HPDE6-E6E7 (cell line): Measurements from ENCODE around the gene PLA2G5.
"Not testable (repeated sequence)": the region's sequence is repeated elsewhere in the genome, so short reads cannot be mapped to it uniquely, and the experiment has no call there.

ENCODE experiments used
- DNase-seq: peaks from one replicate; pipeline ENCODE4 v3.0.0; 2011; ENCODE audit warnings: missing footprints; ENCODE audit errors: extremely low spot score

PLA2G5 gene, protein sequence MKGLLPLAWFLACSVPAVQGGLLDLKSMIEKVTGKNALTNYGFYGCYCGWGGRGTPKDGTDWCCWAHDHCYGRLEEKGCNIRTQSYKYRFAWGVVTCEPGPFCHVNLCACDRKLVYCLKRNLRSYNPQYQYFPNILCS

DNA sequence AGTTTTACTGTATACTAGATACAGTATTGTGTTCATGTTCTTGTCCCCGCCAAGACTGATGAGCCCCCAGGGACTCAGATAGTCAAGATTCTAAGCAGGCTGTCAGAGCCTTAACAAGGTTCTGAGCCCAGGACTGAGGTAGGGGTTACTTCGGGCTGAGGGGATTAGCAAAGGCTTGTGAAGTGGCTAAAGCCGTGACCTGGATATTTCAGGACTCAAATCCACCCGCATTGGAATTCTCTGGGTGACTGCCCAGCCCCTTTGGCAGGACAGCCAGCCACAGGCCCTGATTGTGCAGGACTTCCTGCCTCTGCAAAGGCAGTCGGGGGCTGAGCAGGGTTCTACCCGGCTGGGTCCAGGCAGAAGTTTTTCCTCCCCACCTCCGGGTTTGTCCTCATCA lies at the start of gene PLA2G5:
TSS of gene PLA2G5 (plus strand) at position 321 of the 400 bp plus-strand sequence. CDS start 14,637 bp downstream, outside the sequence.
- no peak for DNase-seq

DNA sequence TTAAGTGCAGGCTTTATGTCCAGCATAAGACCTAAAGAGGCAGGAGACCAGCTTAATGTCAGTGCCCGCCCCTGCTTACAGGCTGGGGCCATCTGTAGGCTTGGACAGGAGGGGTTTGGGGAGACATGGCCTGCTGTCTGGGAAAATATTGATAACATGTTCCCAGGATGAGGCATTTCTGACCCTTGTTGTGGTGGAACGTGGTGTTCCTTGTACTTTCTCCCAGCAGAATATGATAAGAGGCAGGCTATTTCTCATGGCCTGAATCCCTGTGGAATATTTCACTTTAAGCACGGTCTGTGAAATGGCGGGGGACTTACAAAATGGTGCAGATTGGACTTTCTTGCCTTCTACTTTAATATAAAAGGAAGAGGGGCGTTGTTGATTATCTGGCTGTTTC lies 41.9 kb upstream of the PLA2G5 start:
- no peak for DNase-seq

DNA sequence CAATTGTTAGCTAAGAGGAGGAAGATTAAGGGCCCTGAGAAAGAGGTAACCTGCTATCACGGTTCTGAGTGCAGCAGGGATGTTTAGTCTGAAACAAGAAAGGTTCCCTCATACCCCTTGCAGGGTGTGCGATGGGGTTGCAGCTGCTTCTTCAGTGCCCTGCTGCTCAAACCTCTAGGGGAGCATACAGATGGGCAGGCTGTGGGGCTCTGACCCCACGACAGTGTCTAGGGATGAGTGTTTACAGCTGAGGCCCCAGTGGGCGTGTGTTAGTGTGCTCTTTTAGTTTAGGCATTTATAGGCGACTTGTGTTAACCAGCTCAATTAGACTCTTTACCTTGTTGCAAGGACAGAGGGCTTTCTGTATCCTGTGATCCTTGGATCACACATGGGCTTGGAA lies 41.3 kb upstream of the PLA2G5 start:
- DNase-seq: no peak

DNA sequence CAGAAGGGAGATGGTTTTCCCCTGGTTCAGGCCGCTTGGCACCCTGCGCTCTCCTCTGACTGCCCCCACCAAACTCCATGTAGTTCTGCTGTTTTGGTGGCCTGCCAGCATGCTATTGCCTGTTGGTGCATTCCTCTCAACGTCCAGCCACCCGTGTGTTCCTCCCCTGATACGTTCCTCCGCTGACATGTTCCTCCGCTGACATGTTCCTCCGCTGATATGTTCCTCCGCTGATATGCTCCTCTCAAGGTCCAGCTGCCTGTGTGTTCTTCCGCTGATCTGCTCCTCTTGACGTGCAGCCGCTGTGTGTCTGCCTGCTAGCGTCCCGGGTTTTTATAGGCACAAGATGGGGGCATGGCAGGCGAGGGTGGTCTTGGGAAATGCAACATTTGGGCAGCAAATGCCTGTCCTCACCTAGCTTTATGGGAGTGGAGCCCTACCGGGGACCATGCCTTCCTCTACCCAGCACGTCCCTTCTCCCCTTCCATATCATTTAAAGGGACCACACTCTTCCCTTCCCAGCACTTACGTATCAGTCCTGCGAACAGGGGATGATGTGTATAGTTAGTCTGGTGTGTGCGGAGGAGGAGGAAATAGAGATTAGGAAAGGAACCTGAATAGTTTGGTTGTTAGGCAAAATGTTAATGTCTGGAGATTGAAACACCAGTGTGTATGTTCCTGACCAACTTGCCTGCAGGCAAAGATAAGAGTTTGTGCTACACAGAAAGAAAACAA lies 40.6 kb upstream of the PLA2G5 start:
- no peak for DNase-seq

DNA sequence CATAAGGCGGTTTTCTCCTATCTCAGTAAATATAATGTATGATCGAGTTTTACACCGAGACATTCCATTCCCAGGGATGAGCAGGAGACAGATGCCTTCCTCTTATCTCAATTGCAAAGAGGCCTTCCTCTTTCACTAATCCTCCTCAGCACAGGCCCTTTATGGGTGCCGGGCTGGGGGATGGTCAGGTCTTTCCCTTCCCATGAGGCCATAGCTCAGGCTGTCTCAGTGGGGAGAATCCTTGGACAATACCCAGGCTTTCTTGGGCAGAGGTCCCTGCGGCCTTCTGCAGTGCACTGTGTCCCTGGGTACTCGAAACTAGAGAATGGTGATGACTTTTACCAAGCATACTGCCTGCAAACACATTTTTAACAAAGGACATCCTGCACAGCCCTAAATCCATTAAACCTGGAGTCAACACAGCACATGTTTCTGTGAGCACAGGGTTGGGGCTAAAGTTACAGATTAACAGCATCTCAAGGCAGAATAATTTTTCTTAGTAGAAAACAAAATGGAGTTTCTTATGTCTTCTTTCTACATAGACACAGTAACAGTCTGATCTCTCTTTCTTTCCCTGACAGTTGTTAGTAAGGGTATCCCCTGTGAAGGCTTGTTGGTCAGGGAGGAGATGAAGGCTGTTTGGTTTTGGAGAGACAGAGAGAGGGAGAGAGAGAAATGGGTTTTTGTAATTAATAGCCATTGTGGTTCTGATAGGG lies 39.4 kb upstream of the PLA2G5 start:
- not testable (repeated sequence) for DNase-seq

DNA sequence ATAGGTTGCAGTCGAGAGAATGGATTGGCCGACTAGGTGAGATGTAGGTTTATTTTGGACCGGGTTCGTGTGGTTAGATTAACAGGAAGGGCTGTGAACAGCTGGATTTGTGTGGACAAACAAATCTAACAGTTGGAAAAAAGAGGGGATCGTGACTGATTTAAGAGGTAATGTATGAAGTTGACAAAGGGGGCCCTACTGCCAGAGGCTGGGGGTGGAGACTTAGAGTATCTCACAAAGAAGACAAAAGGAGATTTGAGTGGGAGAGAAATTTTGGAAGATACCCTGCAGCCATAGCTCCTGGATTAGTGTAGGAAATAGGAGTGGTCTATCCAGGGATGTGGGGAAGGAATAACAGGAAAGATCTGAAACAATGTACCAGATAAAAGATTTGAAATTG lies 38.8 kb upstream of the PLA2G5 start:
- no peak for DNase-seq

DNA sequence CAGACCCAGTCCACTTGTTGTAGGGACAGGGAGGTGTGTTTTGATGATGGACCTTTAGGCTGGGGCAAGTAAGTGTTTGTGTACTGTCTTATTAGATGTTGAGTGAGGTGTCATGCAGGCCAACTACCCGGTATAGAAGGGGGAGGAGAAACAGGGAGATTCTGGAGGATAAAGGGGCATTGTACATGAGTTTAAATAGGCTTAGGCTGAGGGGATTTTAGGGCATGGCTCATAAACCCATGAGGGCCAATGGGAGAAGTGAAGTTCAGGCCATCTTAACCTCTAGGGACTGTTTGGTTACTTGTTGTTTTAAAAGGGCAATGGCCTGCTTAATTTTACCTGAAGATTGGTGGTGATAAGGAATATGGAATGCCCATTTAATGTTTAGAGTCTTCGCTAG lies 38.2 kb upstream of the PLA2G5 start:
- no peak for DNase-seq

DNA sequence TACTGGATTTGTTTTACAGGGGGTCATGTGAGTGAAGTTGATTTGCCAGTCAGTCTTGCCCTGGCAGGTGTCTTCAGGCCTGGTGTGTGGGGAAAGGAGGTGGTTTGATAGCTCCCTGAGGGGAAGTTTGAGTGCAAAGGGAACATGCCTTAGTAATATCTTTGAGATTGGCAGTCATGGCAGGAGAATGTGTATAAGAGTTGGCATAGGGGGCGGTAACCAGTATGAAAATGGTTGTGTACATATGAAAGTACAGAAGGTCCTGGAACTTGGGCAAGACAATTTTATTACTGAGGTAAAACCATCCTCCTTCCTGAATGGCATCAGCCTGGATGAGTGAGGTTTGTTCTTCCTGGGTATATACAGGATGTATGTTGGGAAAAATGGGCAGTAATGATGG lies 37.6 kb upstream of the PLA2G5 start:
- no peak for DNase-seq

DNA sequence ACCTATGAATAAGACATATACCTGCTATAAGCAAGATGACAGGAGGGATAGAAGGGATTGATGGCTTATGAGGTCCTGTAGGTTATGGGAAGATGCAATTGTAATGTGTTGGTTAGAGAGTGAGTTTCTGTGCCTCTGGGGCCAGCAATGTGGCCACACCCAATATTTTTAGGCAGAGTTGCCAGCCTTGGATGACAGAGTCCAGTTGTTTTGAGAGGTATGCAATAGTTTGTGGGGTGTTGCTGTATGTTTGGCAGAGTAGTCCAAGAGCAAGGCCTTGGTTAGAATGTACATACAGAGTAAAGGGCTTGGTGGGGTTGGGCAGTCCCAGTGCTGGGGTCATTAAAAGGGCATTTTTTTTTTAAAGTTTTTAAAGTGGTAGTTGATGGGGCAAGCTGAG lies 36.6 kb upstream of the PLA2G5 start:
- no peak for DNase-seq

DNA sequence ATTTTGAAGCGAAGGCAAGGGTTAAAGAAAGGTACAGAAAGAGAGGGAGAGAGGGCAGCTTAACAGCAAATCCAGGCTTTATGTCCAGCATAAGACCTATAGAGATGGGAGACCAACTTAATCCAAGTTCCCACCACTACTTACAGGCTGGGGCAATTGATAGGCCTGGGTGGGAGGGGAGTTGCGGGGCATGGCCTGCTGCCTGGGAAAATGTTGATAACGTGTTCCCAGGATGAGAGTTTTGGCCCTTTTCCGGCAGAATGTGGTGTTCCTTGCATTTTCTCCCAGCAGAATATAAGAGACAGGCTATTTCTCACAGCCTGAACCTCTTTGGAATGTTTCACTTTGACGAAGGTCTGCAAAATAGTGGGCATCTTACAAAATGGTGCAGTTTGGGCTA lies 34.9 kb upstream of the PLA2G5 start:
- no peak for DNase-seq

DNA sequence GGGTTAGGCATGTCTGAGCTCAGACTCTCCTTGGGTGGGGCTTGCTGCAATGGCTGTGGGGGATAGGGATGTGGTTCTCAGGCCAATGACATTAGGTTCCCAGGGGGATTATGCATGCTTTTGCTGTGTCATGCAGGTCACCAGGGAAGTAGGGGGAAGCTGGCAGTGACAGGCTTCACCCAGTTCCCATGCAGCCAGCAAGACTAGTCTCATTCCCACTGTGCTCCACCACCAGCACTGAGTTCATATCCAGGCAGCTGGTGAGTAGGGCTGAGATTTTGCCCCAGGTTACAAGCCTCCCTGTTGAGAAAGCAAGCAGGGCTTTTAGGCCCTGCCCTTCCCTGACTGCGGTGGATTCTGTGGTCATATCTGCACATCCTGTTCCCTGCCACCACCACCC lies 32.1 kb upstream of the PLA2G5 start:
- DNase-seq: no peak

DNA sequence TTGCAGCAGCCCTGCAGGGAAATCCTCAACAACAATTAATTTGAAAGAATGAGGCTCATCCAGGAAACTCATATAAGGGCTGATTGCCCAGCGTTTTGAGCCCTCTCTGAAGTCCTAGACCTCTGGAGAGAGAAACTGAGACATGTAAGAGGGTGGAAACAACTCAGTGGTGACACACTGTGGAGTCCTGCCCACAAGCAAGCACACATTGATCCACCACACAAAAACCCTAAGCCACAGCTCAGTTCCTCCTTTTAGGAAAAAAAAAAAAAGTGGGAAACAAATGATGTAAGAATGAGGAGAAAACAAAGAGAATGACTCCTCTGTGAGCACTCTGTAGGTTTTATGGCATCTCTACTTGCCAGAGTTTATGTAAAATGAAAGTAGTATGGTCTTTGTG lies 22.9 kb upstream of the PLA2G5 start:
- DNase-seq: no peak

DNA sequence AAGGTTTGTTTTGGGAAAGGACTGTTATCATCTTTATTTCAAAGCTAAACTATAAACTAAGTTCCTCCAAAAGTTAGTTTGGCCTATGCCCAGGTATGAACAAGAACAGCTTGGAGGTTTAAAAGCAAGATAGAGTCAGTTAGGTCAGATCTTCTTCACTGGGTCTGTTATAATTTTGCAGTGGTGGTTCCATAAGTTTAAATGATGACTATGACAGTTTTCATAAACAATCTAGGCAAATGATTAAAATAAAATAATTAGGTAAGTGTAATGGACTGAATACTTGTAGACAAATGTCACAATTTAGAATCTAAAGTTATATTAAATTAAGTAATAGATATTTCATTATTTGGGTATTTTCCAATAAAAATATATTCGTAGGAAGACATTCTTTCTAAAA lies 21.4 kb upstream of the PLA2G5 start:
- DNase-seq: no peak

DNA sequence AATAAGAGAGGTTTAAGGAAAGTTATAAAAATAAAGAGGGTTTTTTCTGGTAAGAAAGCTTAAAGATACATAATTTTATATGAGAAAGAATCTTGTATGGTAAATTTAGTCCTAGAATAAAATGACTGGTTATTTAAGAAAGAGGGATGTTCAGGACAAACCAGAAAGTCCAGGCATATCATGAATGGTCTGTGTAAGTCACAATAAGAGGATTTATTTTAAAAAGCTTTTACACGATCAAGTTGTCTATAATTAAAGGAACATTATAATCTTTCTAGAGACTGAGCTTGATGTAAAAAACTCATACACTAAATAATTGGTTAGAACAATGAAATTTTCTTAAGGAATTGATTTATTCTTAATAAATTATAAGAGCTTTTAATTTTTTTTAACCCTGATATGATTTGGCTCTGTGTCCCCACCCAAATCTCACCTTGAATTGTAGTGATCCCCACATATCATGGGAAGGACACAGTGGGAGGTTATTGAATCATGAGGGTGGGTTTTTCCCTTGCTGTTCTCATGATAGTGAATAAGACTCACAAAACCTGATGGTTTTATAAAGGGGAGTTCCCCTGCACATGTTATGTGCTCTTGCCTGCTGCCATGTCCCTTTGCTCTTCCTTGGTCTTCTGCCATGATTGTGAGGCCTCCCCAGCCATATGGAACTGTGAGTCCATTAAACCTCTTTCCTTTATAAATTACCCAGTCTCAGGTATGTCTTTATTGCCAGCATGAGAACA lies 20.8 kb upstream of the PLA2G5 start:
- DNase-seq: not testable (repeated sequence)

DNA sequence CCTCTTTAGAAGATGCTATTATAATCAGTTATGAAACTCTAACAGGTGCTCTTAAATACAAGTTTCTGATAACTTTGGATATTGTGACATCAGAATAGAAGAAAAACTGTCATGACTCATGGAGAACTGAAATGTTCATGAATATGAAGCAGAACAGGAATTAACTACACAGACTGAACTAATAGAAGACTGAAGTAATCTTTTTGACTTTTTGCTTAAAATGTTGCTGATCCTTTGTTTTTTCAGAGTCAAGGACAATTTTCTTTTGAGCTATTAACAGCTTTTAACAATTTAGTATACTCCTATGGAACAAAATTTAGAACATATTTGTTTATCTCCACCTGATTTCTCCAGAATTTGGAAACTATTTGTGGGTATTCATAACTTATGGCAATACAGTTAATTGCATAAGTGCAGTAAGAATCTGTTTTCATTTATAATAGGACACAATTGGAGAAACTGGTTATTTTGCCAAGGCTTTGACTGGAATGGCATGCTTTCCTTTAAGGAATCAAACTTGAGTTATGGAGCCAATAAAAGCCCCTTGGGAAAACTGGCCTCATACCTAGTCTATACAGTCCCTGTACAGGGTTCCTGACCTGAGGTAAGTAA lies 18.7 kb upstream of the PLA2G5 start:
- DNase-seq: no peak

DNA sequence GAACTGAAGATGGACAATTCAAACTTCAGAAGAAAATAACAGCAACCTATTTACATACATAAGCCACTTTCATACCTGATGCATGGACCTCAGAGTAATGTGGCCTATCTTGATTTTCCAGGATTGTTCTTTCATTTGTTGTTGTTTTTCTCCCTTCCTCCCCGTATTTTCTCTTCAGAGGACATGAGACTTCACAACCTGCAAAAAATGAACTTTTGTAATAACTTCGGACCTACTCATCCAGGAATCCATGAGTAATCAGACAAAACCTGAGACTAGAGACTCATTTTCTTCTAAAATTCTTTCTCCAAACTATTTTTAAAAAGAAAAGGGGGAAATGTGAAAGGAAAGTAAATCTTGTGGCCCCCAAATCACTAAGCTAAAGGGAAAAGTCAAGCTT lies 17.6 kb upstream of the PLA2G5 start:
- no peak for DNase-seq

DNA sequence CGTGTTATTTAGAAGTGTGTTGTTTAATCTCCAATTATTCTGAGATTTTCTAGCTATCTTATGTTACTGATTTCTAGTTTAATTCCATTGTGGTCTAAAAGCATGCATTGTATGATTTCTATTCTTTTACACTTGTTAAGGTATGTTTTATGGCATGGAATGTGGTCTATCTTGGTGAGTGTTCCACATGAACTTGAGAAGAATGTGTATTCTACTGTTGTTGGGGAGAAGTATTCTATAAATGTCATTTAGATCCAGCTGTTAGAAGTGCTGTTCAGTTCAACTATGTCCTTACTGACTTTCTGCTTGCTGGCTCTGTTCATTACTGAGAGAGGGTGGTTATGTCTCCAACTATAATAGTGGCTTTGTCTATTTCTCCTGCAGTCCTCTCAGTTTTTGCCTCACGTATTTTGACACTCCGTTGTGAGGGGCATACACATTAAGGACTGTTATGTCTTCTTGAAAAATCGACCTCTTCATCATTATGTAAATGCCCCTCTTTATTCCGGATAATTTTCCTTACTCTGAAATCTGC lies 12.0 kb upstream of the PLA2G5 start:
- no peak for DNase-seq

DNA sequence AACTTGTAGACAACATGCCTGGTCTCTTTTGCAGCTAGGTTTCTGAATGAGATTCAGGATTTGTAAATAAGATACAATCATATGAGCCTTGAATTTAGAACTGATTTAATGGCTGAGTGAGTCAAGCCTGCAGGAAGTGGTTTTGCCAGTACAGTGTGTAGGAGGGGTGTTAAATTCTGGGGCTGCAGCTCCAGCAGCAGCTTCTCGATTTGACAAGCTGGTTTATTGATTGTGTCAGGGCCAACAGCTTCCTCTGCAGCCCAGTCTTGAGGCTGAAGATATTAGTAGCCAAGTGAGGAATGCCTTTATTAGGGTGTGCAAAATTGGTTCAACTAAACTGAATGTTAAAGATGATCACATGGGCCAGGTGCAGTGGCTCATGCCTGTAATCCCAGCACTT lies 11.5 kb upstream of the PLA2G5 start:
- DNase-seq: no peak

DNA sequence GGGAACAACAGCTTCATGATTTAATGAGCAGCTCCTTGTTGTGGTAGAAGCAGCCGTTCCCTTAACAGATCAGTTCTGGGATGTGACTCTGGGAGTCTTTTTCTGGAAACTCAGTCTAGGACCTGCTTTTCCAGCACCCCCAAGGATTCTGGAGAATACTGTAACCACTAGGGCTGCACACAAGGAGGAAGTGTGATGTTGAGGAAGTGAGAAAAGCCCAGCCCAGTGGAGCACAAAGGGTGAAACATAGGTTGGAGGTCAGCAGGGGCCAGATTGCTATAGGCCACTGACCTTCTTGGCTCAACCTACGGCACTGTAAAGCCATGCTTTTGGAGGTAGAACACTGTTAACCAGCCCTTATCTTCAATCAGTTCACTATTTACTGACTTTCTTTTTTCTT lies 10.1 kb upstream of the PLA2G5 start:
- no peak for DNase-seq

DNA sequence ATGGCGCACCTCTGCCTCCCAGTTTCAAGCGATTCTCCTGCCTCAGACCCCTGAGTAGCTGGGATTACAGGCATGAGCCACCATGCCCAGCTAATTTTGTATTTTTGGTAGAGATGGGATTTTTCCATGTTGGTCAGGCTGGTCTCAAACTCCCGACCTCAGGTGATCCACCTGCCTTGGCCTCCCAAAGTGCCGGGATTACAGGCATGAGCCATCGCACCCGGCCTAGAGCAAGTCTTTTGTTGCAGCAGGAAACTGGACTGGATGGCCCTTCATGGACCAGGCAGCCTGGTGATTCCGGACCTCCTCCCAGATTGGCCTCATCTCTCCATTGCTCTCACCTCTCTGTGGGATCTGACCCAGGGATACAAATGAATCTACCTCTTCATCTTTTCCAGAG lies 9.2 kb upstream of the PLA2G5 start:
- DNase-seq: not testable (repeated sequence)

DNA sequence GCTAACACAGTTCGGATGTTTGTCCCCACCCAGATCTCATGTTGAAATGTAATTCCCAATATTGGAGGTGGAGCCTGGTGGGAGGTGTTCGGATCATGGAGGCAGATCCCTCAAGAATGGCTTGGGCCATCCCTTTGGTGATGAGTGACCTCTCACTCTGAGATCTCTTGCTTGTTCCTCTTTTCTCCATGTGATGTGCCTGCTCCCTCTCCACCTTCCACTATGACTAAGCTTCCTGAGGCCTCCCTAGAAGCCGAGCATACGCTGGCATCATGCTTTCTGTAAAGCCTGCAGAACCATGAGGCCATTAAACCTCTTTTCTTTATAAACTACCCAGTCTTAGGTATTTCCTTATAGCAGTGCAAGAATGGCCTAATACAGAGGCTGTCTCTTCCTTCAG lies 8.1 kb upstream of the PLA2G5 start:
- DNase-seq: no peak

DNA sequence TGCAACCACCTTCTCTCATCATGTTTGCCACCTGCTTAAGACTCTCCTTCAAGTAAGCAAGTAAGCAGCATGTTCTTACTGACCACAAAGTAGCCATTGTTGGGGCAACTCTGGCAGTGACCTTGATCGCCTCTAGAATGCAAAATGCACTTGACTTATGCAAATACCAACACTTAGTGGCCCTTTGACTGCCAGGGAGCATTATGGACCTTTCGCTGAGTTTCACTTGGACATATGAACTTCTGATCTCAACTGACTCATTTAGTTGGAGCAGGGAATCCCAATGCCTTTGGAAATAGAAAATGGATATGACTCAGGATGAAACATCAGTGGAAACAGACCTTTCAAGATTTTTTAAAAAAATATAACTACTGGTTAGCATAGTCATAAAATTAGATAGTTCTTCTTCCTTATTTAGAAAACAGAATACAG lies 6.1 kb upstream of the PLA2G5 start:
- peak; percentile 49 for DNase-seq
